SK-N-SH (cell line): ENCODE measurements around the gene EPHA6. TPM values are rescaled to one million over a fixed set of nuclear protein-coding genes. Genes with fewer than 3 reads are reported as not detected.

ENCODE experiments used
- CTCF ChIA-PET: fragments of 300-600, 350-600 bp; formaldehyde crosslinking; extraction: SDS; loops from one replicate; lab custom pipeline; 2021; lab: Yijun Ruan, JAX
- POLR2A ChIA-PET: fragments of 350-600 bp; sonication (Branson Sonifier 250); formaldehyde crosslinking; extraction: SDS; loops from one replicate; lab custom pipeline; 2020; ENCODE audit warnings: antibody characterized with exemption, inconsistent platforms; lab: Yijun Ruan, JAX
- DNase-seq: peaks from one replicate; pipeline ENCODE4 v3.0.0; 2012
- H2AFZ ChIP-seq: fragments of 200-600 bp; sonication (generic); 2 replicates; pipeline ENCODE4 v1.8.1; 2016; ENCODE audit warnings: antibody characterized with exemption, mild to moderate bottlenecking, low read depth
- H3F3A ChIP-seq: fragments of 200-600 bp; sonication (generic); replicated peaks from 2 replicates; pipeline ENCODE3; 2016; ENCODE audit warnings: antibody characterized with exemption, mild to moderate bottlenecking; ENCODE audit not compliant: insufficient read depth
- H3K27ac ChIP-seq, 2 experiments: fragments of 200-500 bp in 1 of 2; fragments of 200-600 bp in 1 of 2; sonication (Bioruptor generic) in 1 of 2; sonication (generic), shearing (Covaris generic) in 1 of 2; 2 replicates each; pipeline versions ENCODE4 v1.5.1 to v1.6.1; 2014 to 2016; ENCODE audit warnings: low read depth in 2 of 2, inconsistent platforms in 1 of 2, low read length in 1 of 2, mild to moderate bottlenecking in 1 of 2, mixed read lengths in 1 of 2
- H3K27me3 ChIP-seq: fragments of 200-600 bp; sonication (generic), shearing (Covaris generic); 2 replicates; pipeline ENCODE4 v1.6.1; 2016; ENCODE audit warnings: mixed run types; ENCODE audit not compliant: insufficient read depth
- H3K36me3 ChIP-seq, 2 experiments: fragments of 200-500 bp in 1 of 2; fragments of 200-600 bp in 1 of 2; sonication (Bioruptor generic) in 1 of 2; sonication (generic) in 1 of 2; replicated peaks in 1 of 2; 2 replicates each; pipeline versions ENCODE3 to v1.5.1; 2014 to 2016; ENCODE audit warnings: low read length in 1 of 2, mild to moderate bottlenecking in 1 of 2; ENCODE audit not compliant: insufficient read depth in 2 of 2, control insufficient read depth in 1 of 2
- H3K4me1 ChIP-seq, 2 experiments: fragments of 200-500 bp in 1 of 2; fragments of 200-600 bp in 1 of 2; sonication (Bioruptor generic) in 1 of 2; sonication (generic), shearing (Covaris generic) in 1 of 2; 2 replicates each; pipeline versions ENCODE4 v1.5.1 to v1.6.1; 2014 to 2016; ENCODE audit warnings: low read depth in 1 of 2, low read length in 1 of 2, mixed run types in 1 of 2; ENCODE audit not compliant: insufficient read depth in 2 of 2, control insufficient read depth in 1 of 2
- H3K4me2 ChIP-seq: fragments of 200-600 bp; sonication (generic), shearing (Covaris generic); 2 replicates; pipeline ENCODE4 v1.6.1; 2017; ENCODE audit warnings: mixed run types
- H3K4me3 ChIP-seq, 2 experiments: fragments of 200-500 bp in 1 of 2; fragments of 200-600 bp in 1 of 2; sonication (Bioruptor generic) in 1 of 2; sonication (generic), shearing (Covaris generic) in 1 of 2; 2 replicates each; pipeline versions ENCODE4 v1.5.1 to v1.8.1; 2014 to 2016; ENCODE audit warnings: low read depth in 2 of 2, inconsistent platforms in 1 of 2, low read length in 1 of 2, mild to moderate bottlenecking in 1 of 2, mixed read lengths in 1 of 2, moderate library complexity in 1 of 2
- H3K79me2 ChIP-seq: fragments of 200-600 bp; sonication (generic); 2 replicates; pipeline ENCODE4 v1.8.1; 2017; ENCODE audit warnings: mild to moderate bottlenecking; ENCODE audit not compliant: insufficient read depth
- H3K9ac ChIP-seq: fragments of 200-600 bp; sonication (generic); 2 replicates; pipeline ENCODE4 v1.6.1; 2017; ENCODE audit warnings: mixed run types
- H3K9me2 ChIP-seq: fragments of 200-600 bp; sonication (generic); 2 replicates; pipeline ENCODE4 v1.6.1; 2017; ENCODE audit warnings: mixed run types
- H3K9me3 ChIP-seq: fragments of 200-600 bp; sonication (generic); 2 replicates; pipeline ENCODE4 v1.6.1; 2017; ENCODE audit warnings: mixed run types, mild to moderate bottlenecking, moderate library complexity
- H4K20me1 ChIP-seq: fragments of 200-600 bp; sonication (generic); 2 replicates; pipeline ENCODE4 v1.6.1; 2017; ENCODE audit warnings: mild to moderate bottlenecking, mixed run types; ENCODE audit not compliant: insufficient read depth
- CTCF ChIP-seq: fragments of 200-600 bp; sonication (generic); IDR thresholded peaks from 2 replicates; pipeline ENCODE4 v1.6.1; 2017; ENCODE audit warnings: antibody characterized with exemption, mild to moderate bottlenecking, moderate library complexity
- EZH2phosphoT487 ChIP-seq: fragments of 200-600 bp; sonication (generic); IDR thresholded peaks from 2 replicates; pipeline ENCODE4 v1.6.1; 2017; ENCODE audit warnings: low read depth, mixed run types, mild to moderate bottlenecking, antibody characterized with exemption, moderate library complexity, borderline replicate concordance
- FOXJ3 ChIP-seq: sonication (generic); formaldehyde crosslinking; IDR thresholded peaks from 2 replicates; pipeline ENCODE4 v1.5.1; 2020; ENCODE audit warnings: mild to moderate bottlenecking, missing genetic modification reagents
- FOXM1 ChIP-seq: IDR thresholded peaks from 2 replicates; pipeline ENCODE4 v1.4.0; 2012; ENCODE audit warnings: low read depth, mild to moderate bottlenecking
- GABPA ChIP-seq: IDR thresholded peaks from 2 replicates; pipeline ENCODE4 v1.4.0; 2012; ENCODE audit warnings: low read depth, mild to moderate bottlenecking
- GATA2 ChIP-seq: sonication (generic); formaldehyde crosslinking; IDR thresholded peaks from 2 replicates; pipeline ENCODE4 v1.5.0; 2020; ENCODE audit warnings: mild to moderate bottlenecking, missing genetic modification reagents
- JUND ChIP-seq: IDR thresholded peaks from 2 replicates; pipeline ENCODE4 v1.4.0; 2012
- NFIC ChIP-seq: IDR thresholded peaks from 2 replicates; pipeline ENCODE4 v1.4.0; 2012; ENCODE audit warnings: borderline replicate concordance
- POLR2AphosphoS5 ChIP-seq: IDR thresholded peaks from 2 replicates; pipeline ENCODE4 v1.6.1; 2012; ENCODE audit warnings: low read depth, low read length
- RAD21 ChIP-seq: IDR thresholded peaks from 2 replicates; pipeline ENCODE4 v1.6.1; 2012; ENCODE audit warnings: mild to moderate bottlenecking, low read length
- RCOR1 ChIP-seq: fragments of 150-350 bp; IDR thresholded peaks from 2 replicates; pipeline ENCODE4 v1.6.1; 2017; ENCODE audit warnings: antibody characterized with exemption, low read length
- RFX5 ChIP-seq: IDR thresholded peaks from 2 replicates; pipeline ENCODE4 v1.6.1; 2012; ENCODE audit warnings: mild to moderate bottlenecking, improper control_type of control experiment, low read length
- TEAD4 ChIP-seq: IDR thresholded peaks from 2 replicates; pipeline ENCODE4 v1.4.0; 2012; ENCODE audit warnings: mild to moderate bottlenecking, borderline replicate concordance; ENCODE audit not compliant: insufficient read depth
- WGBS: methylation state at CpG from one replicate; pipeline ENCODE4 v1.1.6; 2017; ENCODE audit warnings: low lambda C conversion rate; 5-methylcytosine and 5-hydroxymethylcytosine counted together
- polyA plus RNA-seq, 3 experiments: library from polyadenylated mRNA; depleted of rRNA; stranded (reverse); fragments of >200 nt; gene quantifications; 2 replicates each; pipeline ENCODE4 v1.2.3, GENCODE V29; 2012
- TF ChIP-seq, protein P1 (sequence below): fragments of 150-350 bp; IDR thresholded peaks from 2 replicates; pipeline ENCODE4 v1.6.1; 2017; ENCODE audit warnings: antibody characterized with exemption, low read length, low read depth, borderline replicate concordance
- TF ChIP-seq, protein P2 (sequence below): fragments of 150-350 bp; IDR thresholded peaks from 2 replicates; pipeline ENCODE4 v1.6.1; 2016; ENCODE audit warnings: mild to moderate bottlenecking, low read depth, low read length
- TF ChIP-seq, protein P3 (sequence below): IDR thresholded peaks from 2 replicates; pipeline ENCODE4 v1.4.0; 2012; ENCODE audit warnings: low read depth, borderline replicate concordance

The EPHA6 gene
- polyA plus RNA-seq, 1 of the 3 experiments (the other 2 are of a cell fraction): not detected

DNA sequence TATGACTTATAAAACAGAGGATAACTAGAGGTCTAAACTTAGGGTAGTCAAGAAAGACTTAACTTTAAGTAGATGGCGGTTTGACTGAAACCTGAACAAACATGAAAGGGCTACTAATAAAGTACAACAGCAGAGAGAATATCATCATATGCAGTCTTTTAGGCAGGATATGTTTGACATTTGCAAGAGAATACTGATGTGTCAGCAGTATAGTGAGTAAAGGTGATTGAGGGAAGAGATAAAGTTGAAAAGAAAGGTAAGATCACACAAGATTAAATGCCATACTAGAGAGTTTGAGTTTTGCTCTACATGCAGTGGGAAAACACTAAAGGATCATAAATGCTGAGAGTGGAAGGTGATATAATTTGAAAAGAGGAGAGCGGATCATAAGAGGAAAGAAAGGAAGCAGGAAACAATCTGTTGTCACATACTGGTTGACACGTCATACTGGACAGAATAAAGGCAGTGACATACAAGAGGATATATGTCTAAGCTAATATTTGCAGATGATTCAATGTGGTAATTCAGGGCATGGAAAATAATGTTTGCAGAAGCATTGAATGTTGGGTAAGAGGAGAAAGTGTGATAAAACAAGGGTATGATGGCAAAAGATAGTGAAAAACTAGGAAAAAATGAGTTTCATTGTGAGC lies 223.0 kb downstream of the EPHA6 start:
- no peak for DNase-seq
- H3K27ac ChIP-seq: no peak overlapping the region
- H3K9me2 ChIP-seq: no peaks in the 10 kb centered on the region
- H3K9me3 ChIP-seq: no peaks in the 10 kb centered on the region
- no peaks in the 10 kb centered on the region for H3K4me1 ChIP-seq
- H3K27me3 ChIP-seq: no peaks in the 10 kb centered on the region
- no peaks in the 10 kb centered on the region for H3K79me2 ChIP-seq
- no peaks in the 10 kb centered on the region for H3F3A ChIP-seq
- CTCF ChIA-PET: no interaction called here
- H2AFZ ChIP-seq: no peak overlapping the region
- H3K4me2 ChIP-seq: no peak overlapping the region
- H3K36me3 ChIP-seq: no peaks in the 10 kb centered on the region
- POLR2A ChIA-PET: no interaction called here
- H4K20me1 ChIP-seq: no peaks in the 10 kb centered on the region
- TF ChIP-seq FOXM1: no peak
- TF ChIP-seq RAD21: no peak
- no peak for TF ChIP-seq FOXJ3 (CRISPR knock-in tag)
- no peak for TF ChIP-seq CTCF
- no peak for TF ChIP-seq EZH2phosphoT487
- TF ChIP-seq GATA2: no peak
- no peak for TF ChIP-seq RFX5
- TF ChIP-seq GABPA: no peak
- TF ChIP-seq, protein P1, sequence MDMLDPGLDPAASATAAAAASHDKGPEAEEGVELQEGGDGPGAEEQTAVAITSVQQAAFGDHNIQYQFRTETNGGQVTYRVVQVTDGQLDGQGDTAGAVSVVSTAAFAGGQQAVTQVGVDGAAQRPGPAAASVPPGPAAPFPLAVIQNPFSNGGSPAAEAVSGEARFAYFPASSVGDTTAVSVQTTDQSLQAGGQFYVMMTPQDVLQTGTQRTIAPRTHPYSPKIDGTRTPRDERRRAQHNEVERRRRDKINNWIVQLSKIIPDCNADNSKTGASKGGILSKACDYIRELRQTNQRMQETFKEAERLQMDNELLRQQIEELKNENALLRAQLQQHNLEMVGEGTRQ: no peak
- TF ChIP-seq, protein P2, sequence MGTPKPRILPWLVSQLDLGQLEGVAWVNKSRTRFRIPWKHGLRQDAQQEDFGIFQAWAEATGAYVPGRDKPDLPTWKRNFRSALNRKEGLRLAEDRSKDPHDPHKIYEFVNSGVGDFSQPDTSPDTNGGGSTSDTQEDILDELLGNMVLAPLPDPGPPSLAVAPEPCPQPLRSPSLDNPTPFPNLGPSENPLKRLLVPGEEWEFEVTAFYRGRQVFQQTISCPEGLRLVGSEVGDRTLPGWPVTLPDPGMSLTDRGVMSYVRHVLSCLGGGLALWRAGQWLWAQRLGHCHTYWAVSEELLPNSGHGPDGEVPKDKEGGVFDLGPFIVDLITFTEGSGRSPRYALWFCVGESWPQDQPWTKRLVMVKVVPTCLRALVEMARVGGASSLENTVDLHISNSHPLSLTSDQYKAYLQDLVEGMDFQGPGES: no peak
- no peak for TF ChIP-seq TEAD4
- TF ChIP-seq NFIC: no peak
- TF ChIP-seq JUND: no peak
- no peak for TF ChIP-seq POLR2AphosphoS5
- TF ChIP-seq, protein P3, sequence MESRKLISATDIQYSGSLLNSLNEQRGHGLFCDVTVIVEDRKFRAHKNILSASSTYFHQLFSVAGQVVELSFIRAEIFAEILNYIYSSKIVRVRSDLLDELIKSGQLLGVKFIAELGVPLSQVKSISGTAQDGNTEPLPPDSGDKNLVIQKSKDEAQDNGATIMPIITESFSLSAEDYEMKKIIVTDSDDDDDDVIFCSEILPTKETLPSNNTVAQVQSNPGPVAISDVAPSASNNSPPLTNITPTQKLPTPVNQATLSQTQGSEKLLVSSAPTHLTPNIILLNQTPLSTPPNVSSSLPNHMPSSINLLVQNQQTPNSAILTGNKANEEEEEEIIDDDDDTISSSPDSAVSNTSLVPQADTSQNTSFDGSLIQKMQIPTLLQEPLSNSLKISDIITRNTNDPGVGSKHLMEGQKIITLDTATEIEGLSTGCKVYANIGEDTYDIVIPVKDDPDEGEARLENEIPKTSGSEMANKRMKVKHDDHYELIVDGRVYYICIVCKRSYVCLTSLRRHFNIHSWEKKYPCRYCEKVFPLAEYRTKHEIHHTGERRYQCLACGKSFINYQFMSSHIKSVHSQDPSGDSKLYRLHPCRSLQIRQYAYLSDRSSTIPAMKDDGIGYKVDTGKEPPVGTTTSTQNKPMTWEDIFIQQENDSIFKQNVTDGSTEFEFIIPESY: no peak
- no peak for TF ChIP-seq RCOR1
- no peak overlapping the region for H3K9ac ChIP-seq
- WGBS: 41% methylated on average over 3 of the region's 3 CpGs
- H3K4me3 ChIP-seq: no peak overlapping the region
